22Rv1 (cell line): ENCODE measurements around the gene ARHGAP18.

Experiments
- H3K27ac ChIP-seq: fragments of 450-650 bp; 2 replicates; pipeline ENCODE4 v1.5.1; 2017
- CTCF ChIP-seq: fragments of 450-650 bp; IDR thresholded peaks from 2 replicates; pipeline ENCODE4 v1.5.1; 2017; ENCODE audit warnings: mild to moderate bottlenecking
- ZFX ChIP-seq: fragments of 450-650 bp; IDR thresholded peaks from 2 replicates; pipeline ENCODE4 v1.6.1; 2017; ENCODE audit warnings: antibody characterized with exemption, borderline replicate concordance

The ARHGAP18 gene

DNA sequence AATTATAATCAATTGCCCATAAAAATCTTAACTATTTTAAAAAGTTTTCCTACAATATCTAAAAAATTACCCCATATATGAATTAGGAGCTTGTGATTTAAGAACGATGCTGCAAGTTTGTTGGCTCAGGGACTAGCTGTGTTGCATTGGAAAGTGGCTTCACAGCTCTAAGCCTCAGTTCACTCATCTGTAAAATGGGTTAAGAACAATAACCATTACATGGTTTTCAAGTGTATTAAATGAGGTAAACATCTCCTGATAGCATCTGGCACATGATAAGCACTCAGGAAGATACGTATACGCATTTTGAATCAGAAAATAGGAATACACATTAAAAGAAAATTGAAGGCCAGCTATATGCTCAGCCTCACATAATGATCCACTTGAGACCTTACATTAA is 76.4 kb downstream of the ARHGAP18 start:
- no peak overlapping the region for H3K27ac ChIP-seq
- TF ChIP-seq CTCF = no peak
- no peak for TF ChIP-seq ZFX

DNA sequence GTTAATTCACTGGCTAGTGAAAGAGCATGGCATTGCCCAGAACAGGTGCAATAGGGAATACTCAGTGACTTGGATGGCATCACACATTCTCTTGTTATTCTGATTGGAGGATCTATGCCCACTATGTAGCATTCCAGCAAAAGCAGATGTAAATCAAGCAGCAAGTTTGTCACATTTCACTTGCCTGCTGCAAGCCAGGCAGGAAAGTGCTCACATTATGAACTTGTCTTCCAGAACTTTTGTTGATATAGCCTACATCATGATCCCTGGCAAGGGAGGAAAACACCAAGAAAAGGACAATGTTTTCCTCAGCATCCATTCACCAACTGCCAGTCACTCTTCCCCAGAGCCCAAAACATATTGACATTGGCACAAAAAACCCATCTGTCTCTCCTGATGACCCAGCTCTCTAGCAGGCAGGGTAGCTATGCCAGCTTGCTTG is 77.8 kb downstream of the ARHGAP18 start:
- H3K27ac ChIP-seq = no peak overlapping the region
- TF ChIP-seq ZFX (no peak), CTCF (no peak)

- no peak overlapping the region for H3K27ac ChIP-seq
- TF ChIP-seq CTCF = no peak
- TF ChIP-seq ZFX = no peak
Observed at GRCh38 chr6:129631070-129631469, 78.9 kb downstream of the ARHGAP18 start.

DNA sequence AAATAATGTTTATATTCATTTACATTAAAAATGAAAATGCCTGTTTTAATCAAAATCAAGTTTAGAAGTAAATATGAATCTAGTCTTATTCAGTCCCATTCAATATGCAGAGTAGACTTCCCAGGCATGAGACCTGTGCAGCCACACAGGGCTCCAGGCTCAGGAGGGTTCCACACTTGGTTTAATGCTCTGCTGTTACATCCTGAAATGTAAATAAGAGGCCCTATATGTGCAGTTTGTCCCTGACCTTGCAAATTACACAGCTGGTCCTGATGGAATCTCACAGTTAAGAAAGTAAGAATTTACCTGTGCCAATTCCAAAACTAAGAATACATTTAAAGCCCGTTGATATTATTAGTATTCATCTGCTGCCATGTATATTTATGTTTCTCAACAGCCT is 79.4 kb downstream of the ARHGAP18 start:
- TF ChIP-seq ZFX (no peak), CTCF (no peak)
- H3K27ac ChIP-seq = no peak overlapping the region

GRCh38 chr6:129628101-129628815 is 81.7 kb downstream of the ARHGAP18 start:
- H3K27ac ChIP-seq = no peak overlapping the region
- no peak for TF ChIP-seq CTCF
- no peak for TF ChIP-seq ZFX

DNA sequence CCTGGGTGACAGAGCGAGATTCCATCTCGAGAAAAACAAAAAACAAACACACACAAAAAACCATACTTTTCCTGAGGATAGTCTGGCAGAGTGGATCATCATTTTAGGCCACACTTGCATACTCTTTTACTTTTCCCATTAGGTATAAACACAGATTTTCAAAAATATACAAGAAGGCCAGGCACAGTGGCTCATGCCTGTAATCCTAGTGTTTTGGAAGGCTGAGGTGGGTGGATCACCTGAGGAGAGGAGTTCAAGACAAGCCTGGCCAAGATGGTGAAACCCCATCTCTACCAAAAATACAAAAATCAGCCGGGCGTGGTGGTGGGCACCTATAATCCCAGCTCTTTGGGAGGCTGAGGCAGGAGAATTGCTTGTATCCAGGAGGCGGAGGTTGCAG is 85.5 kb downstream of the ARHGAP18 start:
- TF ChIP-seq ZFX (no peak), CTCF (no peak)
- H3K27ac ChIP-seq = no peak overlapping the region

DNA sequence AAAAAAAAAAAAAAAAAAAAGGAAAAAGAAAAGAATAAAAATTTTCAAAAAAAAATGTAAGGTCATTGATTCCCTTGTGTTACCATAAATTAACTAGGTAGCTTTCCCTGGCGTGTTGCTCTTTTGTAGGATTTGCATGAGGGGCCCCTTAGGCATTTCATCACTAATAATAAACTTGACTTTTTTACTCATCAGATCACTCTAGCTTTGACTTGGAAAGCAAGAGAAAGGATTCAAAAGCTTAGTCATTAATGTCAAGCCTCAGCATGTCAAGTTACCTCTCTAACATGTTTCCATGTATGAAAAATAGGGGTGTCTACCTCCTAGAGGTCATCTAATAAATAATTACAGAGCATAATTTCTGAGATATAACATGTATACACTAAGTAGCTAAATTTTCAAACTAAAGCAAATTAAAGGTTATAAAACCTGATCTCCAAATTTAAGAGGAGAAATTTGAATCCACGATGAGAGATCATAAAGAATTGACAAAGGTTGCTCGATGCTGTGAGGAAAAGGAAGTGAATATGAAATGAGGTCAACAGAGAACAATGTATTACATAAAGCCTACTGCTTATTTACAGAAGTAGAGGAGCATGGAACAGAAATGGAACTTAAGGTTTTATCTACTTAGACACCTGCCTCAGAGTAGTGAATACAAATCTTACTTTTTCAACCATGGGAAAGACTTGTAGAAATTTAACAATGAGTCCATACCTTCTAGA is 86.8 kb downstream of the ARHGAP18 start:
- TF ChIP-seq CTCF (no peak), ZFX (no peak)
- H3K27ac ChIP-seq = no peak overlapping the region
